ENCODE data around the gene MLLT6. TPM values are rescaled to one million over a fixed set of nuclear protein-coding genes. Genes with fewer than 3 reads are reported as not detected.

The MLLT6 gene
- total RNA-seq, 6 experiments from 2014 or later: 26.5 to 31.5 (median 30.2) TPM

DNA sequence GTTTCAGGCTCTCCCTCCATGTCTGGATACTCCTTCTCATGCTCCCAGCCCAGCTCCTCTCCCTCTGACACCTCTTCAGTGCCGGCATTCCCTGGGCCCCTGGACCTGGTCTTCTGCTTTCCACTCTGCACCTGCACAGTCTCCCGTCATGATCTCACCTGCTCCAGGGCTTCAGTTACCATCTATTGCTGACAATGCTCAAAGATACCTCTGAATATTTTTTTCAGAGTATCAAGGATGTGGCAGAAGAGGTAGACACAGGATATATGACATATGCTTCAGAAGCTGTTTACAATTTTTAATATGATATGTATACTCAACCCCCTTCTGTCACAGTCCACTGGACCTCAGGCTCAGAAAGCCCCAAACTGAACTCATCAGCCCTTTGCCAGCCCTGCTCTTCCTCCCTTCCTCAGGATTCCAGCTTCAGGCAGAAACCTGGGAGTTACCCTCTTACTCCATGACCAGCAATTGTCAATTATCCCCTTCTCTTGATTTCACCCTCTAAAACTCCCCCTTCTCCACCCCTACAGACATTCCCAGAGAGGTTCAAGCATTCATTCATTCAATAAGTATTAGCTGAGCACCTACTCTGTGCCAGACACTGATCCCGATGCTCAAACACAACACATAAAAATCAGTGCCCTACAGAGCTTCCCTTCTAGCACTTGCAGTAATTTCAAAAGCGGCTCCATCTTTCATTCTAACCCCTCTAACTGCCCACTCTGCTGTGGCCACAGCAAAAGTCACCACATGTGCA, 7.8 kb upstream of the MLLT6 start:
- H3K4me3 Mint-ChIP-seq: no peak overlapping the region
- no peaks in the 10 kb centered on the region for H3K36me3 Mint-ChIP-seq (ENCODE audit: low read depth)
- peaks cover 31% of the 10 kb centered on the region for H3K4me1 Mint-ChIP-seq (ENCODE audit: low read depth)
- peaks cover 4% of the 10 kb centered on the region for H3K27me3 Mint-ChIP-seq (ENCODE audit: insufficient read depth)
- no peak overlapping the region for H3K27ac Mint-ChIP-seq
- no peaks in the 10 kb centered on the region for H3K9me3 Mint-ChIP-seq
- DNase-seq: no peak
- TF ChIP-seq, protein P1, sequence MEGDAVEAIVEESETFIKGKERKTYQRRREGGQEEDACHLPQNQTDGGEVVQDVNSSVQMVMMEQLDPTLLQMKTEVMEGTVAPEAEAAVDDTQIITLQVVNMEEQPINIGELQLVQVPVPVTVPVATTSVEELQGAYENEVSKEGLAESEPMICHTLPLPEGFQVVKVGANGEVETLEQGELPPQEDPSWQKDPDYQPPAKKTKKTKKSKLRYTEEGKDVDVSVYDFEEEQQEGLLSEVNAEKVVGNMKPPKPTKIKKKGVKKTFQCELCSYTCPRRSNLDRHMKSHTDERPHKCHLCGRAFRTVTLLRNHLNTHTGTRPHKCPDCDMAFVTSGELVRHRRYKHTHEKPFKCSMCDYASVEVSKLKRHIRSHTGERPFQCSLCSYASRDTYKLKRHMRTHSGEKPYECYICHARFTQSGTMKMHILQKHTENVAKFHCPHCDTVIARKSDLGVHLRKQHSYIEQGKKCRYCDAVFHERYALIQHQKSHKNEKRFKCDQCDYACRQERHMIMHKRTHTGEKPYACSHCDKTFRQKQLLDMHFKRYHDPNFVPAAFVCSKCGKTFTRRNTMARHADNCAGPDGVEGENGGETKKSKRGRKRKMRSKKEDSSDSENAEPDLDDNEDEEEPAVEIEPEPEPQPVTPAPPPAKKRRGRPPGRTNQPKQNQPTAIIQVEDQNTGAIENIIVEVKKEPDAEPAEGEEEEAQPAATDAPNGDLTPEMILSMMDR (IDR thresholded peaks at IDR 0.05): no peak

DNA sequence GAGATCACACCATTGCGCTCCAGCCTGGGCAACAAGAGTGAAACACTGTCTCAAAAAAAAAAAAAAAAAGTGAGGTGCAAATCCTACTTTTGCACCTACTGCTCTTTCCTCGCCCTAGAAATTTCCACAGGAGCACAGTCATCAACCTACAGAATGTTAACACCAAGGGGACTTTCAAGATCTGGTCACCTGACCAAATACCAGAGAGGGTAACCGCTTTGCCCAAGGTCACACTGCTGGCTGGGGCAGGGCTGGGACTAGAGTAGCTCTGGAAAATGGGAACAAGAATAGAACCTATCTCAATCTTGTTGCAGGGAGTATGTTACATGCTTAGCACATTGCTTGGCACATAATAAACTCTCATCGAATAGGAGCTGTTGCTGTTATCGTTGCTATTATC, 6.3 kb upstream of the MLLT6 start:
- Mint-ChIP-seq H3K27ac (no peak overlapping the region), H3K4me3 (no peak overlapping the region), H3K36me3 (ENCODE audit: low read depth) (no peaks in the 10 kb centered on the region), H3K9me3 (no peaks in the 10 kb centered on the region), H3K4me1 (ENCODE audit: low read depth) (peaks cover 38% of the 10 kb centered on the region), H3K27me3 (ENCODE audit: insufficient read depth) (peaks cover 4% of the 10 kb centered on the region)
- no peak for DNase-seq
- TF ChIP-seq, protein P1 (IDR thresholded peaks at IDR 0.05): no peak

DNA sequence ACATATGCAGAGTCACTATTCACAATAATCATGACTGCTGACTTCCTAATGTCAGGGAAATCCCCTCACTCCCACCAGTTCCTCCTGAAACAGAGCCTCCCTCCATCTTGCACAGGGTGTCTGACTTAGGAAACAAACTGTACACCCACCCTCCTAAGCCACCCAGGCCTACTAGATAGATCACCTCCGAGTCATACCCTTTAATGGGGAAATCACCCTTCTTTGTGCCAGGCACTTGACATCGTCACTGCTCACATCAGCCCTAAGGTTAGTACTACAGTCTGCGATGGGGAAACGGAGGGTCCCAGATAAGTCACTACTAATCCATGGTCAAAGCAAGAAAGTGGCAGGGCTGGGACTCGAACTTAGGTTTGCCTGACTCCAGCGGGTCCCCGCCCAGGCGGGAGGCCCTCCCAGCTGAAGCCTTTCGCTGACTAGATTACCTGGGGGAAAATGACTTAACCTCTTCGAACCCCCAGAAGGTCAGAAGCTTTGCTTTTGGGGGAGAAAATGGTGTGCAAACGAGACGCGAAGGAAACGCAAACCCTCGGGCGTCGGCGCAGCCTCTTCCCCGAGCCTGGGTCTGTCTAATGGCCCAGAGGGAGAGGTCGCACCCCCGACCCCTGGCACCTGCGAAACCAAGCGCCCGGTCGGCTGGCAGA, 3.4 kb upstream of the MLLT6 start:
- H3K36me3 Mint-ChIP-seq (ENCODE audit: low read depth): no peaks in the 10 kb centered on the region
- peak overlapping the region; percentile 66 for H3K27ac Mint-ChIP-seq
- H3K4me1 Mint-ChIP-seq (ENCODE audit: low read depth): peaks cover 46% of the 10 kb centered on the region
- H3K9me3 Mint-ChIP-seq: no peaks in the 10 kb centered on the region
- TF ChIP-seq, protein P1 (IDR thresholded peaks at IDR 0.05): no peak
- H3K4me3 Mint-ChIP-seq: peak overlapping the region; percentile 84
- peaks cover 4% of the 10 kb centered on the region for H3K27me3 Mint-ChIP-seq (ENCODE audit: insufficient read depth)
- DNase-seq: no peak

DNA sequence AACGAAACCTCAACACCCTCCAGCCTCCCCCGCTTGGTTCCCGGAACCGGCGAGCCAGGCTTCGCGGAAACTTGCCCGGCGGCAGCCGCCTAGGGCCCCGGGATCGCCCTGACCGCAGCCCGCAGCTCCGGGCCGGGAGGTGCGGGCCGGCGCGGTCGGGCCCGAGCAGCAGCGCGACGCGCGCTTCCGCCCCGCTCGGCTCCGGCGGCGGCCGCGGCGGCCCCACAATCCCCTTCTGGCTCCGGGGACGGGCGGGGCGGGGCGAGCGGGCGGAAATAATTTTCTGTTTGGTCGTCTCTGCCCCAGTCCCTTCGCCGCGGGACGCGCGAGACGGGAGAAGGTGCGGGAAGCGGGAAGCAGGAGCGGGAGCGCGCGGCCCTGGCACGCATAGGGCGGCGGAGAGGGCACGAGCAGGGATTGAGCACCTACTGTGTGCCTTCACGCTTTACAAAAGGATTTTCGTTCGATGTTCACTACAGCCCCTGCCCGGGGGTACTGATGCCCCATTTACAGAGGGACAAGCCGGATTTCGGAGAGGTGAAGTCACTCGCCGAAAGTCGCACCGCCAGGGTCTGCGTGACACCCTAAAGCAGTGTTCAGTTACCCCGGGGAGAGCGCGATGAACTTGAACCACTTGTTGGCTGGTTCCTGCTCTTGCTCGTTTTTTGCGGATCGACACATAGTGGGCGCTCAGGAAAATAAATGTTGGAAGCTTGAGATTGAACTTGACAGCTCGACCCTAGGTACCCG, 2.7 kb upstream of the MLLT6 start:
- Mint-ChIP-seq H3K9me3 (no peaks in the 10 kb centered on the region), H3K27me3 (ENCODE audit: insufficient read depth) (peaks cover 2% of the 10 kb centered on the region), H3K4me1 (ENCODE audit: low read depth) (peaks cover 53% of the 10 kb centered on the region), H3K27ac (peak overlapping the region; percentile 90), H3K36me3 (ENCODE audit: low read depth) (no peaks in the 10 kb centered on the region), H3K4me3 (peak overlapping the region; percentile 91)
- TF ChIP-seq, protein P1 (IDR thresholded peaks at IDR 0.05): no peak
- peak; percentile 83 for DNase-seq

DNA sequence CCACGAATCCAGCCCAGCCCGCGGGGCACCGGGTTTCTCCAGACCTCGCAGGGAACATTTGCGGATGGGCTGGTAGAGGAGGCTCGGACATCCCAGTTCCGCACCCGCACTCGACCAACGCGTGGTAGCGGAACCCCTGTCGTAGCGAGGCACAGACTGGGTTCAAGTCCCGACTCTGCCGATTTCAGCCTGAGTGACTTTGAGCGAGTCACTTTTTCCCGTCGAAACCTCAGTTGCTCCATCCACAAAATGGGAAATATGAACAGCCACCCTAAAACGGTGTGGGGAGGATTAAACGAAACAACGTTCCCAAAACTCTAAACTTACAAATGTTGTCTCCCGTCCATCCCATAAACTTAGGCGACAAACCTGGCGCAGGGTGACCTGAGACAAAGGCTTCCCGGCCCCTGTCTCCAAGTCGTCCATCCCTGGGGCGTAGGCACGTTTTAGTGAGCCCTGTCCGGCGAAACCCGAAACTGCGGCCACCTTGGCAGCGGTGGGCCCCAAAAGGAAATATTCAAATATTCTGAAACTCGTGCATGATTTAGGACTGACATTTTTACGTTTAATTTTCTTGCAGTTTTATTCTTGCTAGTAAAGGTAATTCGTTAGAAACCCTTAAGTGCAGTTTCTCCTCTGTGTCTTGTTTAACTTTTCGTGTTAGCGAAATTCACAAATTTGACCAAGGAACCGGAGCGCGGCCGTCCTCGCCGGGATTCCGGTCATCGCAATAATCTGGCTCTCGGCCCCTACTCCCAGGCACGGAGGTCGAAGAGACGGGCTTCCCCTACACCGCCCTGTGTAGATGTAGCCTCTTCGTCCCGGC, 1.9 kb upstream of the MLLT6 start:
- no peak for DNase-seq
- Mint-ChIP-seq H3K4me3 (peak overlapping the region; percentile 91), H3K27ac (peak overlapping the region; percentile 90), H3K4me1 (ENCODE audit: low read depth) (peaks cover 54% of the 10 kb centered on the region), H3K9me3 (no peaks in the 10 kb centered on the region), H3K27me3 (ENCODE audit: insufficient read depth) (peaks cover 2% of the 10 kb centered on the region), H3K36me3 (ENCODE audit: low read depth) (no peaks in the 10 kb centered on the region; the same call in 1 of the 2 replicates)
- TF ChIP-seq, protein P1 (IDR thresholded peaks at IDR 0.05): no peak

All from HFFc6 (cell line).